GM12878 (cell line): ENCODE measurements around the gene FCRLB. TPM values are rescaled to one million over a fixed set of nuclear protein-coding genes. Genes with fewer than 3 reads are reported as not detected.
A peak's percentile ranks its signal among the peaks of the same experiment; 100 is the strongest.

Experiments used
- ATF2 ChIP-seq: IDR thresholded peaks from 2 replicates; pipeline ENCODE4 v1.6.1; 2012; ENCODE audit warnings: low read length, inconsistent platforms
- BCL11A ChIP-seq: IDR thresholded peaks from 2 replicates; pipeline ENCODE4 v1.6.1; 2011; ENCODE audit warnings: low read depth, low read length
- BRCA1 ChIP-seq: IDR thresholded peaks from 2 replicates; pipeline ENCODE4 v1.6.1; 2011; ENCODE audit warnings: low read depth, low read length, improper control_type of control experiment
- CEBPB ChIP-seq, 2 experiments: fragments of 150-350 bp in 1 of 2; IDR thresholded peaks; 2 replicates each; pipeline ENCODE4 v1.6.1; 2012 to 2014; ENCODE audit warnings: low read depth in 2 of 2, low read length in 2 of 2, borderline replicate concordance in 1 of 2, inconsistent platforms in 1 of 2
- E4F1 ChIP-seq: fragments of 450-650 bp; IDR thresholded peaks from 2 replicates; pipeline ENCODE4 v1.6.1; 2018; ENCODE audit warnings: borderline replicate concordance, mild to moderate bottlenecking; ENCODE audit not compliant: partially characterized antibody
- HCFC1 ChIP-seq: fragments of 150-350 bp; IDR thresholded peaks from 2 replicates; pipeline ENCODE4 v1.6.1; 2014; ENCODE audit warnings: low read length
- MTA3 ChIP-seq: IDR thresholded peaks from 2 replicates; pipeline ENCODE4 v1.6.1; 2012; ENCODE audit warnings: low read length, inconsistent platforms, borderline replicate concordance
- NFIC ChIP-seq: IDR thresholded peaks from 2 replicates; pipeline ENCODE4 v1.6.1; 2012; ENCODE audit warnings: low read depth, mild to moderate bottlenecking, inconsistent platforms, low read length, moderate library complexity
- NR2C1 ChIP-seq: fragments of 450-650 bp; IDR thresholded peaks from 2 replicates; pipeline ENCODE4 v1.6.1; 2017; ENCODE audit warnings: antibody characterized with exemption, mild to moderate bottlenecking, moderate library complexity
- NR2C2 ChIP-seq: IDR thresholded peaks from 2 replicates; pipeline ENCODE4 v1.6.1; 2011; ENCODE audit warnings: borderline replicate concordance, low read depth; ENCODE audit not compliant: control insufficient read depth, insufficient read length
- NRF1 ChIP-seq: conservative IDR thresholded peaks from 2 replicates; pipeline ENCODE4 v1.6.1; 2011; ENCODE audit warnings: mild to moderate bottlenecking, low read depth, low read length, improper control_type of control experiment
- PAX8 ChIP-seq: fragments of 450-650 bp; IDR thresholded peaks from 2 replicates; pipeline ENCODE4 v1.6.1; 2017; ENCODE audit warnings: mild to moderate bottlenecking, moderate library complexity
- PKNOX1 ChIP-seq: fragments of 450-650 bp; IDR thresholded peaks from 2 replicates; pipeline ENCODE4 v1.6.1; 2016; ENCODE audit warnings: mild to moderate bottlenecking
- RCOR1 ChIP-seq: conservative IDR thresholded peaks from 2 replicates; pipeline ENCODE4 v1.6.1; 2012; ENCODE audit warnings: low read depth, low read length, improper control_type of control experiment
- RELA ChIP-seq: fragments of 450-650 bp; IDR thresholded peaks from 2 replicates; pipeline ENCODE4 v1.8.0; 2014; ENCODE audit warnings: borderline replicate concordance; ENCODE audit not compliant: partially characterized antibody
- SUZ12 ChIP-seq: fragments of 200-600 bp; sonication (generic); IDR thresholded peaks from one replicate; pipeline ENCODE4 v1.6.1; 2018; ENCODE audit warnings: antibody characterized with exemption, mild to moderate bottlenecking; ENCODE audit not compliant: unreplicated experiment
- TCF3 ChIP-seq: IDR thresholded peaks from 2 replicates; pipeline ENCODE4 v1.6.1; 2012; ENCODE audit warnings: low read depth, mild to moderate bottlenecking, low read length, borderline replicate concordance; ENCODE audit not compliant: insufficient read depth
- ZBED1 ChIP-seq: IDR thresholded peaks from 2 replicates; pipeline ENCODE4 v1.6.1; 2016; ENCODE audit warnings: borderline replicate concordance
- ZNF592 ChIP-seq: fragments of 450-650 bp; IDR thresholded peaks from 2 replicates; pipeline ENCODE4 v1.6.1; 2017; ENCODE audit warnings: mild to moderate bottlenecking, moderate library complexity
- ZNF622 ChIP-seq: fragments of 450-650 bp; IDR thresholded peaks from 2 replicates; pipeline ENCODE4 v1.6.1; 2017; ENCODE audit warnings: mild to moderate bottlenecking, inconsistent platforms
- polyA plus RNA-seq, 11 experiments: library from polyadenylated mRNA; depleted of rRNA in 4 of 11; unstranded in 6 of 11; stranded (reverse) in 5 of 11; fragments of >200 nt; fragmentation: Nextera tagmentation in 4 of 11; fragmentation: Illumina TruSeq in 1 of 11; extraction: Ambion mirVana in 4 of 11; extraction: Trizol in 1 of 11; gene quantifications; 1 replicate in 1 of 11; 2 replicates in 10 of 11; pipeline versions ENCODE4 v1.2.1 to v1.2.3, GENCODE V29; 2011 to 2016; ENCODE audit warnings: inconsistent platforms in 2 of 11, missing spikeins in 2 of 11, low read depth in 1 of 11
- total RNA-seq, 4 experiments: library from RNA; depleted of rRNA in 3 of 4; stranded (reverse); fragments of >200 nt in 3 of 4; fragmentation: Illumina TruSeq in 1 of 4; extraction: Trizol in 1 of 4; gene quantifications; 2 replicates each; pipeline versions ENCODE4 v1.2.1 to v1.2.3, GENCODE V29; 2013 to 2021

The FCRLB gene
- total and polyA plus RNA-seq, 10 of the 15 experiments (the other 5 are each of a cell fraction or from before 2014, with no cell fraction given): 0.55 to 11.7 (median 5.6) TPM

- TF ChIP-seq CEBPB (IDR thresholded peaks at IDR 0.05; ENCODE audit: borderline replicate concordance in 1 of 2, low read depth in 2 of 2, low read length in 2 of 2) (no peak), PAX8 (no peak), HCFC1 (no peak), E4F1 (no peak), TCF3 (0 out of 2 replicates have a peak, but pooled peaks have one; percentile 38), RELA (no peak), ATF2 (peak; percentile 37; the same call in 1 of the 2 replicates), ZNF592 (no peak), PKNOX1 (peak; percentile 85), NFIC (peak; percentile 58; the same call in 1 of the 2 replicates), ZBED1 (no peak), SUZ12 (no peak), BCL11A (peak; percentile 74), RCOR1 (no peak), MTA3 (no peak; the same call in 1 of the 2 replicates), NR2C1 (no peak), NRF1 (no peak), BRCA1 (no peak), NR2C2 (no peak), ZNF622 (no peak)
Observed at GRCh38 chr1:161739865-161740566, 18.7 kb downstream of the FCRLB start (continued).
